Activated T-helper 17 cell treated with anti-CD3 and anti-CD28 coated beads, Interleukin-2, amount 50 U/mL, for 72 hours (primary cell): ENCODE measurements around the gene METTL23. TPM values are rescaled to one million over a fixed set of nuclear protein-coding genes. Genes with fewer than 3 reads are reported as not detected.

Source experiments
- ATAC-seq: fragments of 150-1000 bp; cut with Tn5 transposase; replicated peaks from 2 replicates; pipeline ENCODE4 v1.10.0; 2021; ENCODE audit warnings: mild to moderate bottlenecking, moderate library complexity
- H3K27ac Mint-ChIP-seq: one replicate; pipeline ENCODE4 v1.8.0; 2022; ENCODE audit warnings: mixed read lengths
- H3K27me3 Mint-ChIP-seq: one replicate; pipeline ENCODE4 v1.8.0; 2022; ENCODE audit warnings: mixed read lengths
- H3K36me3 Mint-ChIP-seq: one replicate; pipeline ENCODE4 v1.8.0; 2022; ENCODE audit warnings: low read depth, mild to moderate bottlenecking, mixed read lengths
- H3K4me1 Mint-ChIP-seq: one replicate; pipeline ENCODE4 v1.8.0; 2022; ENCODE audit warnings: mixed read lengths
- H3K4me3 Mint-ChIP-seq: one replicate; pipeline ENCODE4 v1.8.0; 2022; ENCODE audit warnings: mild to moderate bottlenecking, mixed read lengths
- H3K9me3 Mint-ChIP-seq: one replicate; pipeline ENCODE4 v1.8.0; 2022; ENCODE audit warnings: mixed read lengths
- total RNA-seq, 2 donors: library from RNA; stranded (reverse); gene quantifications; one replicate each; pipeline ENCODE4 v1.2.3, GENCODE V29; 2022

METTL23 gene
- total RNA-seq, 2 donors from 2014 or later, result 31.6 to 35.7 TPM

GRCh38 chr17:76775021-76775600, 48.5 kb downstream of the METTL23 start:
- Mint-ChIP-seq H3K4me3 (no peak overlapping the region), H3K36me3 (peaks cover 61% of the 10 kb centered on the region), H3K4me1 (peaks cover 15% of the 10 kb centered on the region), H3K9me3 (no peaks in the 10 kb centered on the region), H3K27me3 (no peaks in the 10 kb centered on the region), H3K27ac (no peak overlapping the region)
- ATAC-seq, result no peak

GRCh38 chr17:76781056-76781982, 54.7 kb downstream of the METTL23 start:
- Mint-ChIP-seq H3K27ac (no peak overlapping the region), H3K4me3 (no peak overlapping the region), H3K36me3 (peaks cover 44% of the 10 kb centered on the region), H3K4me1 (no peaks in the 10 kb centered on the region), H3K9me3 (no peaks in the 10 kb centered on the region), H3K27me3 (no peaks in the 10 kb centered on the region)
- ATAC-seq, result no peak

GRCh38 chr17:76783146-76783545, 56.5 kb downstream of the METTL23 start:
- H3K4me3 Mint-ChIP-seq, result no peak overlapping the region
- no peak overlapping the region for H3K27ac Mint-ChIP-seq
- peaks cover 28% of the 10 kb centered on the region for H3K36me3 Mint-ChIP-seq
- no peak for ATAC-seq
- no peaks in the 10 kb centered on the region for H3K4me1 Mint-ChIP-seq
- H3K27me3 Mint-ChIP-seq, result no peaks in the 10 kb centered on the region
- no peaks in the 10 kb centered on the region for H3K9me3 Mint-ChIP-seq

Other genes with a start within 250 kb of the METTL23 start
- 10 to 100 TPM; 33.3 to 56.5 TPM for gene RHBDF2, start 225.4 kb upstream of the METTL23 start, total RNA-seq
- gene CYGB, start 189.1 kb upstream of the METTL23 start, total RNA-seq, result not detected
- not detected for gene PRCD, start 186.8 kb upstream of the METTL23 start, total RNA-seq
- gene ST6GALNAC2, start 141.0 kb upstream of the METTL23 start, total RNA-seq, result under 1 TPM in 1 of 2 donors, not detected in 1; 0.29 TPM
- gene ST6GALNAC1, start 83.1 kb upstream of the METTL23 start, total RNA-seq, result 1 to 10 TPM; 1.4 to 2.5 TPM
- 1 to 10 TPM; 7.3 to 7.4 TPM for gene MXRA7, start 15.9 kb upstream of the METTL23 start, total RNA-seq
- 100 to 1,000 TPM in 1 of 2 donors, 10 to 100 TPM in 1; 99.1 to 144 TPM for gene JMJD6, start 233 bp upstream of the METTL23 start, total RNA-seq
- 100 to 1,000 TPM; 254 to 438 TPM for gene SRSF2, start 10.5 kb downstream of the METTL23 start, total RNA-seq
- 10 to 100 TPM; 20.9 to 28.6 TPM for gene MFSD11, start 11.3 kb downstream of the METTL23 start, total RNA-seq
- under 1 TPM; 0.16 to 0.39 TPM for gene MGAT5B, start 141.6 kb downstream of the METTL23 start, total RNA-seq